Measurements from ENCODE around the gene CHKA.
A peak's percentile ranks its signal among the peaks of the same experiment; 100 is the strongest.

CHKA gene

DNA sequence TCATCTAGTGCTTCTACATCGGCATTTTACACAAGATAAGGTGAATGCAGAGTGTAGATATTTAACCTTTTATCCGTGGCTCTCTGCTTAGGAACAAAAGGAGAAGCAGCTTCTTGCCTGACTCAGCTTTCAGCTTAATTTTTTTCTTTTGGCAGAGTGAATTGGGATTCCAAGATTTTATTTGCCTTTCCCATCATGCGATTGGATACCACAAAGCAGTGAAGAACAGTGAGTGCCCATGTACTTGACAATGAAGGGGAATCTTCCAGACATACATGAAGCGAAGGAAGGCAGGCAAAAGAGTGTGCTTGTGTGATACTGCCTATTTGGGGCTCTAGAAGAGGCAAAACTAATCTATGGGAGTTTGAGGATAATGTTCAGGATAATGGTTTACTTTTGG lies 17.0 kb upstream of the CHKA start:
- TF ChIP-seq, protein P1, sequence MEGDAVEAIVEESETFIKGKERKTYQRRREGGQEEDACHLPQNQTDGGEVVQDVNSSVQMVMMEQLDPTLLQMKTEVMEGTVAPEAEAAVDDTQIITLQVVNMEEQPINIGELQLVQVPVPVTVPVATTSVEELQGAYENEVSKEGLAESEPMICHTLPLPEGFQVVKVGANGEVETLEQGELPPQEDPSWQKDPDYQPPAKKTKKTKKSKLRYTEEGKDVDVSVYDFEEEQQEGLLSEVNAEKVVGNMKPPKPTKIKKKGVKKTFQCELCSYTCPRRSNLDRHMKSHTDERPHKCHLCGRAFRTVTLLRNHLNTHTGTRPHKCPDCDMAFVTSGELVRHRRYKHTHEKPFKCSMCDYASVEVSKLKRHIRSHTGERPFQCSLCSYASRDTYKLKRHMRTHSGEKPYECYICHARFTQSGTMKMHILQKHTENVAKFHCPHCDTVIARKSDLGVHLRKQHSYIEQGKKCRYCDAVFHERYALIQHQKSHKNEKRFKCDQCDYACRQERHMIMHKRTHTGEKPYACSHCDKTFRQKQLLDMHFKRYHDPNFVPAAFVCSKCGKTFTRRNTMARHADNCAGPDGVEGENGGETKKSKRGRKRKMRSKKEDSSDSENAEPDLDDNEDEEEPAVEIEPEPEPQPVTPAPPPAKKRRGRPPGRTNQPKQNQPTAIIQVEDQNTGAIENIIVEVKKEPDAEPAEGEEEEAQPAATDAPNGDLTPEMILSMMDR (IDR thresholded peaks at IDR 0.05; ENCODE audit: low read depth, low read length), result no peak
- no peak for DNase-seq (ENCODE audit: low read depth in 2 of 2)
- no peak overlapping the region for H3K4me3 ChIP-seq (replicated peaks in 1 of 2; ENCODE audit: low read depth in 2 of 2, low read length in 2 of 2)

DNA sequence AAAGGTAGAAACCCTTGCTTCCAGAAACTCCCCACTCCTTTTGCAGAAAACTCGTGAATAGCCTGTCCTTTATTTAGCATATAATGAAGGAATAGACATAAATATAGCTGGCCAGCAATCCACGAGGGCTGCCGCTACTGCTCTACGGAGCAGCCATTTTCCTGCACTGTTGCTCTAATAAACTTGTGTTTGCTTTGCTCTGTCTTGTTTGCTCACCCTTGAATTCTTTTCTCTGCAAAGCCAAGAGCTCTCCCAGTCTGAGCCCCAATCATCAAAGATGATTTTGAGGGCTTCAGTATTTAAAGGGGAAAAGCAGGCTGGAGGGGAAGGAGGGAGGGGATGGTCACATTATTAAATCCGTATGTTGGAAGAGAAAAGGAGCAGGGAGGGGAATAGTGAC lies 16.6 kb upstream of the CHKA start:
- DNase-seq (ENCODE audit: low read depth in 2 of 2), result no peak
- TF ChIP-seq, protein P1 (IDR thresholded peaks at IDR 0.05; ENCODE audit: low read depth, low read length), result no peak
- no peak overlapping the region for H3K4me3 ChIP-seq (replicated peaks in 1 of 2; ENCODE audit: low read depth in 2 of 2, low read length in 2 of 2)

DNA sequence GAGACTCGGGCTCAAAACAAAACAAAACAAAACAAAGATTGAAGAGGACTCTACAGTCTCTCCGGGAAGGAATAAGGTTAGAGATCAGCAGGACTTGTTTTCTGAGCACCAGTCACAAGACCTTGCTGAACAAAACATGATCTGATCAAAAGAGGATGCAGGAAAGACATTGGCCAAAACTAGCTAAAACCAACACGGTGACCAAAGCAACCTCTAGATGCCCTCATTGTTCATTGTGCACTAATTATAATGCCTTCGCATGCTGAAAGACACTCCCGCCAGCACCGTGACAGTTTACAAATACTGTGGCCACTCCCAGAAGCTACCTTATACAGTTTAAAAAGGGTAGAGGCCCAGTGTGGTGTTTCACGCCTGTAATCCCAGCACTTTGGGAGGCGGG lies 15.7 kb upstream of the CHKA start:
- TF ChIP-seq, protein P1 (IDR thresholded peaks at IDR 0.05; ENCODE audit: low read depth, low read length), result no peak
- no peak overlapping the region for H3K4me3 ChIP-seq (replicated peaks in 1 of 2; ENCODE audit: low read depth in 2 of 2, low read length in 2 of 2)
- no peak for DNase-seq (ENCODE audit: low read depth in 2 of 2)

DNA sequence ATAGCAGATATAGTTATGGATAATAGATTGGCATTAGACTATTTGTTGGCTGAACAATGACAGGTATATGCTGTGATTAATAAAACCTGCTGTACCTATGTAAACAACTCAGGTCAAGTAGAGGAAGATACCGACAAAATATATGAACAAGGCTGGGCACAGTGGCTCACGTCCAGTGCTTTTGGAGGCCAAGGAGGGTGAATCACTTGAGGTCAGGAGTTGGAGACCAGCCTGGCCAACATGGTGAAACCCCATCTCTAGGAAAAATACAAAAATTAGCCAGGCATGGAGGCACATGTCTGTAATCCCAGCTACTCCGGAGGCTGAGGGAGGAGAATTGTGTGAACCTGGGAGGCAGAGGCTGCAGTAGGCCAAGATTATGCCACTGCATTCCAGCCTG lies 14.0 kb upstream of the CHKA start:
- TF ChIP-seq, protein P1 (IDR thresholded peaks at IDR 0.05; ENCODE audit: low read depth, low read length), result no peak
- no peak for DNase-seq (ENCODE audit: low read depth in 2 of 2)

DNA sequence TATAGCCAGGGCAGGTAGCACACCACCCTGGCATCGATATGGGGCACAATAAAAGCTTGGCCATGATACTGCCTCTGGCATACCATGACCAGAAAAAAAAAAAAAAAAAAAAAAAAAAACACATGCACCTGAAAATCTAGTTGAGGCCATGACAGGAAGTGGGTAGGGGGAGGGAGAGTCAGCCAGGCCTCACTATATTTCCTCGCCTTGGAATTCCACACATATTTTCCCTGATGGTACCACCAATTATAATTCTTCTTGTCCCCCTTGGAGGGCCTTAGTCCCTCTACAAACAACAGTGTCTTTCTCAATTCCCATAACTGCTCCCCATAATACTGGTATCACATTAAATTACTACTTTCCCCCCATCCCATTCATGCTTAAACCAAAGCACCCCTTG lies 12.6 kb upstream of the CHKA start:
- TF ChIP-seq, protein P1 (IDR thresholded peaks at IDR 0.05; ENCODE audit: low read depth, low read length), result no peak
- DNase-seq (ENCODE audit: low read depth in 2 of 2), result no peak

More for the DNA sequence above, 14.0 kb upstream of the CHKA start:
- H3K4me3 ChIP-seq (replicated peaks in 1 of 2; ENCODE audit: low read depth in 2 of 2, low read length in 2 of 2), result no peak overlapping the region

DNA sequence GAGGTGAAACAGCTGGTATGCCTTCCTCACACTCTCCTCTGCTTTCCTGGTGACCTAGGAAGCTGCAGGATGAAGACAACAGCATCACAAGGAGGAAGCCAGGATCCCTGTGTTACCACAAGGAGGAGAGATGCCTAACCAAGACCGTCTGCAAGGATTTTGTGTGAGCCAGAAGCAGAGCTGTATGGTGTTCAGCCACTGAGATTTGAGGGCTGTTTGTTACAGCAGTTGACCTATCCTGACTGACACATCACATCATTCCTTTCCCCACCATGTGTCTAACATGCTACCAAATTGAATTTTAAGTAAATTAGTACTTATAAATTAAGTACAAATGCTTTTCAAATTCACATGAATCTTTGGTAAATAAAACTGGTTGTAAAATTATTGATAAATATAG lies 8.9 kb upstream of the CHKA start:
- TF ChIP-seq, protein P1 (IDR thresholded peaks at IDR 0.05; ENCODE audit: low read depth, low read length), result no peak
- no peak for DNase-seq (ENCODE audit: low read depth in 2 of 2)
- H3K4me3 ChIP-seq (replicated peaks in 1 of 2; ENCODE audit: low read depth in 2 of 2, low read length in 2 of 2), result no peak overlapping the region

More for the DNA sequence above, 12.6 kb upstream of the CHKA start:
- no peak overlapping the region for H3K4me3 ChIP-seq (replicated peaks in 1 of 2; ENCODE audit: low read depth in 2 of 2, low read length in 2 of 2)

DNA sequence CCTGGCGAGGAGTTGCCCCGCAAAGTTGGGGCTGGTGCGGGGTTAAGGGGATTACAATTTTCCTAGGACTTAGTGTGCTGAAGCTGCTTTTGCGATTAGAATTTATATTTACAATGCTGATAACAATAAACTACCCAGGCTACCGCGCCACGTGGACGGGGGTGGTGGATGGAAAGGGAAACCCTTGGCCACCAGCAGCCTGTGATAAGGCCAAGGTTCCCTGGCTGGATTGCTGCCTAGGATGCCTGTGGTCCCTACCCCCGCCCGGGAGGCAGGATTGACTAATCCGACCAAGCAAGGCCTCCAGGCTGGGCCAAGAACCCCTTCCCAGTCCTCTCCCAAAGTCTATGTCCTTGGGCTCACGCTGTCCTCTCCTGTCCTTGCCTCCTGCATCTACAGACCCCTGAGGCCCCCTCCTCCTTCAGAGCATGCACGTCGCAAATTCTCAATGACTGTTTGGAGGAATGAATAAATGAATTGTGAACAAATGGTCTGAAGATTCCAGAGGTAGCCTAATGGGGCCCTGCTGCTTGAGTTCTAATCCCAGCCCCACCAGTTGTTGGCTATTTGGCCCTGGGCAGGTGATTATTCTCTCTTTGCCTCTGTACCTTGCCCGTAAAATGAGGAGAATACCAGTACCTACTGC lies 7.6 kb upstream of the CHKA start:
- TF ChIP-seq, protein P1 (IDR thresholded peaks at IDR 0.05; ENCODE audit: low read depth, low read length), result no peak
- peak; percentile 32 to 91 for DNase-seq (ENCODE audit: low read depth in 2 of 2)
- H3K4me3 ChIP-seq (replicated peaks in 1 of 2; ENCODE audit: low read depth in 2 of 2, low read length in 2 of 2), result peak overlapping the region; percentile 31 to 36
